M059J (cell line): Measurements from ENCODE around the gene TINAGL1. TPM values are rescaled to one million over a fixed set of nuclear protein-coding genes. Genes with fewer than 3 reads are reported as not detected.

ENCODE experiments used
- DNase-seq: peaks from one replicate; pipeline ENCODE4 v3.0.0-alpha.2; 2012; ENCODE audit warnings: low read depth
- total RNA-seq: library from RNA; depleted of rRNA; stranded (reverse); fragments of >200 nt; shearing (Covaris generic); gene quantifications from 2 replicates; pipeline ENCODE4 v1.2.3, GENCODE V29; 2014; rRNA removed

The TINAGL1 gene
- total RNA-seq, 1 experiment from 2014 or later, result 26.1 TPM

DNA sequence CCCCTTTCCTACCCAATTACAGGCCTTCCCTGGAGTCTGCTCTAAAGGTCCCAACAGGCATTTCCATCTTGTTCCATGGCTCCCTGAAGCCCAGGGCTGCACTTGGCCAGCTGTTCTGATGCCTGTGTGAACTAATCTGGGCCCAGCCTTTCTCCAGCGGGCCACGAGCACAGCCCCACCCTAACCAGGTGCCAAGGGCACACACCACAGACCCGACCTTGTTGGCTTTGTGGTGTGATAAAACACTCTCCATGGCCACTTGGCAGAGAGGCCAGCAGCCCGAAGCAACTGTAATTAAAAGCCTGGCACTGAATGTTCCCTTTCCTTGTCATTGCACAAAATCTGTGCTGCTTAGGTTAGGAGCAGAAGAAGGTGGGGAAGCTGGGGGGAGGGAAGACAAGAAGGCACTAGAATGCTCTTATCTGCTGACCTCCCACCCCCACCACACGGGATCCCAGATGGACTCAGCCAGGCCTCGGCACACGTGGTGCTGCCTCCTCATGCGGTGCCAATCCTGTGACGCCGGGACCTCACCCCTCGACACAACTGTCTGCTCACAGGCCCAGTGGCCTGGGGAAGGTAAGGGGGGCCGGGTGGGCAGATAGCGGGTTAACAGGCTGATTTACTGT, 51.1 kb downstream of the TINAGL1 start:
- DNase-seq, result no peak

DNA sequence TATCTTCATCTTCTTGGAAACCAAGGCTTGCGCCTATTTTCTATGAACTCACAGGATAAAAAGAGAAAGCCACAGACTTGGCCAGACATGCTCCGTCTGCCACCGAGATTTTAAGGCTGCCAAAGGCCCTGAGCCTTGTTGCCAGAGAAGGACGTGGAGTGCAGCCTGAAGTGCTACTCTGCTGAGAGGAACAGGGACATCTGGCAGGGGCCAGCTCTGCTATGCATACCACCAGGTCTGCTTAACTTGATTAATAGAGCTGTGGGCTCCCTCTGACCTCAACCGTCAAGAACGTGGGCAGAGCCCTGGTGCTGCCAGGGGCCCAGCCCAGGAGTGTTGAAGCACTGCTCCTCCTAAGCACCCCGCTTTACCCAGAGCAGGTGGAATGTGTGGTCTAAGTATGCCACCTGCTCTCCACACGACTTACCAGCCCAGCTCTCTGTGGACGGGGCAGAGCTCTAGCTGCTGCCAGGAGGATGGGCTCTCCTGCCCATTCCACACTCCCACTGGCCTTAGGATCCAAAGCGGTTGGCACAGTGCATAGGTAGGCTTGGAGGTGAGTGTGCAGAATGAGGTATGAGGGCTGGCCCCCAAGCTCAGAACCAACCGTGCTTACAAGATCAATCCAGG, 51.7 kb downstream of the TINAGL1 start:
- DNase-seq, result no peak

DNA sequence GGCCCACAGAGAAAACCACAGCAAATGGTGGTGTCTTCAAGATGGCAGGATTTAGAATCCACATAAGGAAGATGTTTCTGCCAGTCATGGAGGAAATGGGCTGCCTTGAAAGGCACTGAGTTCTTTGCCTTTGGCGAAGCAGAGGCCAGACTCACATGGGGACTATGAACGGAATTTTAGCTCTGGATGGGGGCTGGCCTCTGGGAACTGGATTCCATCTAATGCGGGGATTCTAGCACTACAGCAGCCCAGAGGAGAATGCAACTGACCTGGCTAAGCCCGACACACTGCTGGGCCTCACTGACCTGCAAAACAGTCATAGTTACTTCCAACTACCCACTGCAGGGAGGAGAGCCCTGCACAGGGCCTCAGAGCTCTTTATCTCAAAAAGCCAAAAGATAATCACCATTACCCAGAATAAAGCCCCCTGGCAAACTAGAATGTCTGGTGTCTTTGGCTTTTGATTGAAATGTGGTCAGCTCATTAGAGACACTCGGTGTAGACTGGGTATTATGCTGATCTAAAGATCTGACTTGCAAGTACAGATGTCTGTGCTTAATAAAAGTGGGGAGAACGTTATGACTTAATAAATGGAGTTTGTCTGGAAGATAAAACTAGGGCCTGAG, 52.7 kb downstream of the TINAGL1 start:
- no peak for DNase-seq

DNA sequence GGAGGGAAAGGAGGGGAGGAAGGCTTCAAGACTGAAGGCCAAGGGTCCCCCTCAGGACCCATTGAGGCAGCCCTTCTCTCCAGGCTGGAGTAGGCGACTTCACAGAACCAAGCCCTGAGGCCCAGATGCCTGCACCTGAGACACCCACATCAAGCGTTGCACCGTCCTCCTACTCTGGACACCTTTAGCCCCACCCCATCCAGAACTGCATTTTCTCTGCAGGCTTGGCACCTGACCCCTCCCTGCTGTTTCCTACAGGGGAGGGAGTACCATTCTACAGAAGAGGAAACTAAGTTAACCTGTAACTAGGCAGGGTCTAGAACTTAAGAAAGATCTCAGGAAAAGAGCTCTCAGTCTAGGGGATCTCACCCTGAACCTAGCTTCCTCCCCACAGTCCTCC, 56.3 kb downstream of the TINAGL1 start:
- DNase-seq, result no peak

DNA sequence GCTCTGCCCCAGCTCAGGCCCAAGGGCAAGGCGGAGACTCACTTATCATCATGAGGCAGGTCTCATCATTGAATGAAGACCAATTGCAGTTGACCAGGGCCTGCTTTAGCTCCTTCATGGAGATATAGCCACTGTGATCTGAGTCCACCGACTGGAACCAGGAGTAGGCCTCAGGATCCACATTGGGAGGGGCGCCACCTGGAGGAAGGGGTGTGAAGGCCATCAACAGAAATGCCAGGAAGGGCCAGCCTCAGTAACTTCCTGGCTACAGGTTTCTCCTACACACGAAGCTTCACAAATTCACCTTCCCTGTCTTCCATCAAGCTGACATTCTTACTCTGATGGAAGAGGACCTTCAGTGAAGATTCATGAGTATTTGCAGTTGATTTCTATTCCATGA, 56.8 kb downstream of the TINAGL1 start:
- DNase-seq, result no peak

Other genes with a start within 250 kb of the TINAGL1 start
- 0.89 and 2.7 TPM in 2 replicates for gene FABP3, start 203.4 kb upstream of the TINAGL1 start, total RNA-seq
- gene SERINC2, start 163.3 kb upstream of the TINAGL1 start, total RNA-seq, result 134 and 164 TPM in 2 replicates
- gene HCRTR1, start 41.2 kb downstream of the TINAGL1 start, total RNA-seq, result not detected in 2 replicates
- 128 and 144 TPM in 2 replicates for gene PEF1, start 68.4 kb downstream of the TINAGL1 start, total RNA-seq
- gene COL16A1, start 127.5 kb downstream of the TINAGL1 start, total RNA-seq, result 2.0 and 4.0 TPM in 2 replicates
- gene ADGRB2, start 187.8 kb downstream of the TINAGL1 start, total RNA-seq, result 8.3 and 16.7 TPM in 2 replicates
- 33.0 and 52.0 TPM in 2 replicates for gene SPOCD1, start 239.5 kb downstream of the TINAGL1 start, total RNA-seq